Upper lobe of right lung (tissue), 1 donor: ENCODE measurements around the gene MOGAT3. TPM values are rescaled to one million over a fixed set of nuclear protein-coding genes. Genes with fewer than 3 reads are reported as not detected.

Source experiments
- ATAC-seq: fragments of 200-7000 bp; cut with Tn5 transposase; one replicate; pipeline ENCODE4 v1.9.1; 2020; ENCODE audit warnings: mild to moderate bottlenecking, moderate library complexity
- DNase-seq: peaks from one replicate; pipeline ENCODE4 v3.0.0-alpha.2; 2020
- H3K27ac ChIP-seq: fragments of 200-600 bp; one replicate; pipeline ENCODE4 v1.8.0; 2022
- H3K27me3 ChIP-seq: fragments of 200-600 bp; one replicate; pipeline ENCODE4 v1.8.0; 2022; ENCODE audit warnings: mild to moderate bottlenecking
- H3K36me3 ChIP-seq: fragments of 200-600 bp; one replicate; pipeline ENCODE4 v1.8.0; 2022
- H3K4me1 ChIP-seq: fragments of 200-600 bp; one replicate; pipeline ENCODE4 v1.8.0; 2022
- H3K4me3 ChIP-seq: fragments of 200-600 bp; one replicate; pipeline ENCODE4 v1.8.0; 2022; ENCODE audit warnings: mild to moderate bottlenecking
- H3K9me3 ChIP-seq: fragments of 200-600 bp; one replicate; pipeline ENCODE4 v1.8.0; 2022
- intact Hi-C: fragments of 100-400 bp; cut with DNase I; formaldehyde crosslinking; loops from one replicate; pipeline ENCODE4 v1.11.0; 2022
- total RNA-seq: library from RNA; stranded (reverse); fragmentation: NEBNext Ultra II Directional; extraction: Animal tissue kit (Norgen Biotek cat#: 25700); gene quantifications from one replicate; pipeline ENCODE4 v1.2.1, GENCODE V29; 2021
- TF ChIP-seq, protein P1 (sequence below): fragments of 200-600 bp; IDR thresholded peaks from one replicate; pipeline ENCODE4 v1.8.0; 2022; ENCODE audit warnings: antibody characterized with exemption
- donor health status: DM: no; HTN: yes; CAD: no; lungs with severe emphysema.

MOGAT3 gene
- total RNA-seq, 1 donor from 2014 or later, result not detected

DNA sequence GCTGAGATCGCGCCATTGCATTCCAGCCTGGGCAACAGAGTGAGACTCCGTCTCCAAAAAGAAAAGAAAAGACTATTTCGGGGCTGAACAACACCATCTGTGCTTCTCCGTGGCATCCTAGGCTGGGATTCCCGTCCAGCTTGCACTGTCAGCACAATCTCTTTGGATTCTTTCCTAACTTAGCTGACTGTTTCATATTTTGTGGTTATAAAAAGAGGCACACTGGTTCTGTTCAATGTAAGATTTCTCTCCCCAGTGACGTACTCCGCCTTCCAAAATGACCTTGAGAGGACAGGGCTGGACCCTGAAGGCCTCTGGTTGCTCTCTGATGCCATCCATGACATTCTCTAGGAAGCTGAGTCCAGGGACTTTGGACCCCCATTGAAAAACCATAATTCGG is 25.9 kb upstream of the MOGAT3 start:
- Histone ChIP-seq H3K4me3 (no peak overlapping the region), H3K27ac (peak overlapping the region; percentile 26), H3K27me3 (no peaks in the 10 kb centered on the region), H3K9me3 (no peaks in the 10 kb centered on the region), H3K4me1 (peaks cover 4% of the 10 kb centered on the region), H3K36me3 (peaks cover 54% of the 10 kb centered on the region)
- no peak for DNase-seq
- TF ChIP-seq, protein P1, sequence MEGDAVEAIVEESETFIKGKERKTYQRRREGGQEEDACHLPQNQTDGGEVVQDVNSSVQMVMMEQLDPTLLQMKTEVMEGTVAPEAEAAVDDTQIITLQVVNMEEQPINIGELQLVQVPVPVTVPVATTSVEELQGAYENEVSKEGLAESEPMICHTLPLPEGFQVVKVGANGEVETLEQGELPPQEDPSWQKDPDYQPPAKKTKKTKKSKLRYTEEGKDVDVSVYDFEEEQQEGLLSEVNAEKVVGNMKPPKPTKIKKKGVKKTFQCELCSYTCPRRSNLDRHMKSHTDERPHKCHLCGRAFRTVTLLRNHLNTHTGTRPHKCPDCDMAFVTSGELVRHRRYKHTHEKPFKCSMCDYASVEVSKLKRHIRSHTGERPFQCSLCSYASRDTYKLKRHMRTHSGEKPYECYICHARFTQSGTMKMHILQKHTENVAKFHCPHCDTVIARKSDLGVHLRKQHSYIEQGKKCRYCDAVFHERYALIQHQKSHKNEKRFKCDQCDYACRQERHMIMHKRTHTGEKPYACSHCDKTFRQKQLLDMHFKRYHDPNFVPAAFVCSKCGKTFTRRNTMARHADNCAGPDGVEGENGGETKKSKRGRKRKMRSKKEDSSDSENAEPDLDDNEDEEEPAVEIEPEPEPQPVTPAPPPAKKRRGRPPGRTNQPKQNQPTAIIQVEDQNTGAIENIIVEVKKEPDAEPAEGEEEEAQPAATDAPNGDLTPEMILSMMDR, result no peak
- intact Hi-C loops, result no loop called here
- ATAC-seq, result no peak

DNA sequence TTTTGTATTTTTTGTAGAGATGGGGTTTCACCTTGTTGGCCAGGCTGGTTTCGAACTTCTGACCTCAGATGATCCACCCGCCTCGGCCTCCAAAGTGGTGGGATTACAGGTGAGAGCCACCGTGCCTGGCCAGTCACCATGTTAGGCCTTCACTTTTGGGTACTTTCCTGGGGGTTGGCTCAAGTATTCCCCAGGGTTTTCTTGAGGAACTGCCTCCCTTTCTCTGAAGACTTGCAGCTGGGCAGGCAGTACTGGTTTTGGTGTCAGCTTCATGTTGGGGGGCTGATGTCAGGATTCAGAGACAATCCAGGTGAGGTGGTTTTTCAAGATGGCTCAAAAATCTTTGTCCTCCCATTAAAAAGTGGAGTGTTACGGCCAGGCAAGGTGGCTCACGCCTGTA is 24.8 kb upstream of the MOGAT3 start:
- Histone ChIP-seq H3K9me3 (no peaks in the 10 kb centered on the region), H3K4me3 (no peak overlapping the region), H3K36me3 (peaks cover 59% of the 10 kb centered on the region), H3K27me3 (no peaks in the 10 kb centered on the region), H3K27ac (no peak overlapping the region), H3K4me1 (no peaks in the 10 kb centered on the region)
- ATAC-seq, result no peak
- intact Hi-C loops, result no loop called here
- TF ChIP-seq, protein P1, result no peak
- no peak for DNase-seq

- H3K9me3 ChIP-seq, result no peaks in the 10 kb centered on the region
- H3K27me3 ChIP-seq, result no peaks in the 10 kb centered on the region
- H3K4me1 ChIP-seq, result peaks cover 7% of the 10 kb centered on the region
- DNase-seq (no peak), ATAC-seq (peak; percentile 19)
- TF ChIP-seq, protein P1, result no peak
- no peak overlapping the region for H3K27ac ChIP-seq
- H3K4me3 ChIP-seq, result no peak overlapping the region
- intact Hi-C loops, result no loop called here
- peaks cover 53% of the 10 kb centered on the region for H3K36me3 ChIP-seq
Observed at GRCh38 chr7:101223528-101223927, 22.7 kb upstream of the MOGAT3 start.

DNA sequence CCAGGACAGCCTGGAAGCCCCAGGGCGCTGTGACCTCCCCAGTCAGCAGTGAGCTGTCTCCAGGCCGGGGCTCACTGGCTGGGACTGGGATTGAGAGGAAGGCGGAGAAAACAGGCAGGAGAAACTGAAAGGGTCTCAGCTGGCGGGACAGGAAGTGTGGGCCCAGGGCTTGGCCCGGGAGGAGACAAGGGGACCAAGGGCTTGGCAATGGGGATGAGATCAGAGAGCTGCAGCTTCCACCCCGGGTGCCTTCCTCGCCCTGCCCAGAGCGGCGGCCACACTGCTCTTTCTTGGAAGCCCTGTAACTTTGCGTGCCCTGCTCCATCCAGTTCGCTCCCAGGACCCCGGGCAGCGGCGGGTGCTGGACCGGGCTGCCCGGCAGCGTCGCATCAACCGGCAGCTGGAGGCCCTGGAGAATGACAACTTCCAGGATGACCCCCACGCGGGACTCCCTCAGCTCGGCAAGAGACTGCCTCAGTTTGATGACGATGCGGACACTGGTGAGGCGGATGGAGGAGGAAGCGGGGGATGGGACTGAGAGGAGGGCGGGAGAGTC is 21.5 kb upstream of the MOGAT3 start:
- Histone ChIP-seq H3K36me3 (peaks cover 51% of the 10 kb centered on the region), H3K9me3 (no peaks in the 10 kb centered on the region), H3K27me3 (no peaks in the 10 kb centered on the region), H3K4me3 (no peak overlapping the region), H3K4me1 (peaks cover 7% of the 10 kb centered on the region), H3K27ac (no peak overlapping the region)
- TF ChIP-seq, protein P1, result no peak
- no peak for ATAC-seq
- intact Hi-C loops, result no loop called here
- DNase-seq, result no peak

DNA sequence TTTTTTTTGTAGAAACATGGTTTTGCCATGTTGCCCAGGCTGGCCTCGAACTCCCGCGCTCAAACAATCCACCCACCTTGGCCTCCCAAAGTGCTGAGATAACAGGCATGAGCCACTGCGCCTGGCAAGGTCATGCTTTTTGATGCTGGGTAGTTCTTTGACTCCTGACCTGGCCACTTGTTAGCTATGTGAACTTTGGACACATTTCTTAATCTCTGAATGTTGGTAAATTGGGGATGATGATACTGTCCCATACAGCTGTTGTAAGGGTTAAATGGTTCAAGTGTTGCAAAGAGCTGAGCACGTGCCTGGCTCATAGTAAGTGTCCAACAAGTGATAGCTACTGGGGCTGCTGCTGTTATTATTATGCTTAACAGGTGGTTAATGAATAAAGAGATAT is 19.5 kb upstream of the MOGAT3 start:
- H3K9me3 ChIP-seq, result no peaks in the 10 kb centered on the region
- intact Hi-C loops, result no loop called here
- H3K36me3 ChIP-seq, result peaks cover 39% of the 10 kb centered on the region
- H3K27ac ChIP-seq, result no peak overlapping the region
- no peak overlapping the region for H3K4me3 ChIP-seq
- ATAC-seq (no peak), DNase-seq (no peak)
- H3K27me3 ChIP-seq, result no peaks in the 10 kb centered on the region
- peaks cover 16% of the 10 kb centered on the region for H3K4me1 ChIP-seq
- TF ChIP-seq, protein P1, result no peak
